ENCODE measurements around the gene SLC22A16. TPM values are rescaled to one million over a fixed set of nuclear protein-coding genes. Genes with fewer than 3 reads are reported as not detected.

Gene SLC22A16
- total RNA-seq, 3 donors from 2014 or later: 0.15 to 2.9 (median 0.33) TPM

DNA sequence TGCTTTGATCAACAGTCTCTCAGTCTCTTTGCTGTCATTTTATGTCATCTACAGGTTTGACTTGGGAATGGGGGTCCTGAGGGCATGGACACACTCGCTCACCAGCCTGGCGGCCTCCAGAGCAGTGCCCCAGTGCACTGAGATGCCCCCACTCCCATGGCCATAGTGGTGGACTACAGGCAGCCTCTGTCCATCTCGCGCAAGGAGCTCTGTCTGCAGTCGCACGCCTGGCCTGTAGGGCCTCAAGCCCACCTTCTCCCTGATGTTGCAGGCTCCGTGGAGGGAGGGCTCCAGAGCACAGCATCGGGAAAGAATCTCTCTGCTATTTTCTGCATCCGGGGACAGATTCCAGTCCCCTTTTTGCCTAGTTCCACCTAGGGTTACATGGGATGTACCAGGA lies 83.7 kb downstream of the SLC22A16 start:
- intact Hi-C loops (cut with DNase I; ENCODE audit: low total_unique reads): no loop called here
- H3K4me1 ChIP-seq: no peaks in the 10 kb centered on the region
- no peaks in the 10 kb centered on the region for H3K27me3 ChIP-seq
- H3K36me3 ChIP-seq: no peaks in the 10 kb centered on the region
- TF ChIP-seq, protein P1, sequence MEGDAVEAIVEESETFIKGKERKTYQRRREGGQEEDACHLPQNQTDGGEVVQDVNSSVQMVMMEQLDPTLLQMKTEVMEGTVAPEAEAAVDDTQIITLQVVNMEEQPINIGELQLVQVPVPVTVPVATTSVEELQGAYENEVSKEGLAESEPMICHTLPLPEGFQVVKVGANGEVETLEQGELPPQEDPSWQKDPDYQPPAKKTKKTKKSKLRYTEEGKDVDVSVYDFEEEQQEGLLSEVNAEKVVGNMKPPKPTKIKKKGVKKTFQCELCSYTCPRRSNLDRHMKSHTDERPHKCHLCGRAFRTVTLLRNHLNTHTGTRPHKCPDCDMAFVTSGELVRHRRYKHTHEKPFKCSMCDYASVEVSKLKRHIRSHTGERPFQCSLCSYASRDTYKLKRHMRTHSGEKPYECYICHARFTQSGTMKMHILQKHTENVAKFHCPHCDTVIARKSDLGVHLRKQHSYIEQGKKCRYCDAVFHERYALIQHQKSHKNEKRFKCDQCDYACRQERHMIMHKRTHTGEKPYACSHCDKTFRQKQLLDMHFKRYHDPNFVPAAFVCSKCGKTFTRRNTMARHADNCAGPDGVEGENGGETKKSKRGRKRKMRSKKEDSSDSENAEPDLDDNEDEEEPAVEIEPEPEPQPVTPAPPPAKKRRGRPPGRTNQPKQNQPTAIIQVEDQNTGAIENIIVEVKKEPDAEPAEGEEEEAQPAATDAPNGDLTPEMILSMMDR (IDR thresholded peaks at IDR 0.05): no peak
- no peak overlapping the region for H3K27ac ChIP-seq
- H3K9me3 ChIP-seq: no peaks in the 10 kb centered on the region
- DNase-seq (ENCODE audit: low spot score in 2 of 2): no peak
- no peak overlapping the region for H3K4me3 ChIP-seq

DNA sequence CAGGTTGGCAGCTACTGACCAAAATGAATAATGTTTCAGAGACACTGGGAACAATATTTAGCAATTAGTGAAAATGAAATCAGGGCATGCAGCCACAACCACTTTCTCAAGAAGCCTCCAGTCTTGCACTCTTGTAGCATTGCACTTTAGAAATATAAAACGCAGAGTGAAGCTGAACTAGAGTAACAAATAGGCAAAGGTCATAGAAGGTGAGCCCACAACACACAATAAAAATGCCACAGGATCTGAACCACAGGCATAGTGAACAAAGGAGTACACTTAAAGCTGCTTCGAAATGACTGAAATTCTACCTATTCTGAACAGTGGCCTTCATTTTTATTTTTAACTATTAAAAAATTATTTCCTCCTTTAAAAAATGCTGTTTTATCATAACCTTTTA lies 86.0 kb downstream of the SLC22A16 start:
- no peak overlapping the region for H3K27ac ChIP-seq
- no peaks in the 10 kb centered on the region for H3K27me3 ChIP-seq
- H3K4me3 ChIP-seq: no peak overlapping the region
- H3K9me3 ChIP-seq: no peaks in the 10 kb centered on the region
- no peak for DNase-seq (ENCODE audit: low spot score in 2 of 2)
- TF ChIP-seq POLR2AphosphoS5 (IDR thresholded peaks at IDR 0.05): no peak
- TF ChIP-seq, protein P1 (IDR thresholded peaks at IDR 0.05): no peak
- H3K36me3 ChIP-seq: no peaks in the 10 kb centered on the region
- H3K4me1 ChIP-seq: no peaks in the 10 kb centered on the region
- intact Hi-C loops (cut with DNase I; ENCODE audit: low total_unique reads): no loop called here

DNA sequence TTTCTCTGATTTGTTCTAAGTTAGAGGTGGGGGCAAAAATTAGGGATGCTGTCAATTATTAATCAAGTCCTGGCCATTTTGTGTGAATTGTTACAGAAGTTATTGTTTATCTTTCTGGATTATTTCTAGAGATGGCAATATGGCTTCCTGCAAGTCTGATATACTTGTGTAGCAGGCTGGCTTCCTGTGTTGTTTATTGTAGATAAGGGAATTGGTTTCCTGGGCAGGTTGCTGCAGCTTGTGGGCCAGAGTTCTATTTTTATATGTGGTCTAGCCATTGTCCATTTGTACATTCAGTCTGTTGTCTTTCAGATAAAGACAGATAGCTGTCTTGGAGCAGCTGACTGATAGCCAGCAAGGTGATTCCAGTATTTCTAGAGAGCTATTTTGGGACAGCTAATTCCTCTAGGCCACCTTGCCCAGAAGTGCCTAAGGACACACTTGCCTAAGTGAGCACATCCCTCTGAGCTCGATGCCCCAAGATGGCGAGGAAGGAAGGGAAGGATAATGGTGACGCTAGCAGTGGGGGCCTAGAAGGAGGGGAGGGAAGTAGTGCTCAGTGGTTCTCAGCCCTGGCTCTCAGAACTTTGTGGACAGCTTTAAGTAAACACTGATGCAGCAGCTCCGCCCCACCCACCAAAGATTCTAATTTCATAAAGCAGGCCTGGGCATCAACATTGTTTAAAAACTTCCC lies 86.6 kb downstream of the SLC22A16 start:
- H3K4me1 ChIP-seq: no peaks in the 10 kb centered on the region
- no peaks in the 10 kb centered on the region for H3K36me3 ChIP-seq
- no peak for DNase-seq (ENCODE audit: low spot score in 2 of 2)
- H3K27me3 ChIP-seq: no peaks in the 10 kb centered on the region
- intact Hi-C loops (cut with DNase I; ENCODE audit: low total_unique reads): no loop called here
- TF ChIP-seq POLR2AphosphoS5 (IDR thresholded peaks at IDR 0.05): no peak
- TF ChIP-seq, protein P1 (IDR thresholded peaks at IDR 0.05): no peak
- no peak for TF ChIP-seq POLR2A (IDR thresholded peaks at IDR 0.05)
- no peak overlapping the region for H3K27ac ChIP-seq
- H3K4me3 ChIP-seq: no peak overlapping the region
- H3K9me3 ChIP-seq: no peaks in the 10 kb centered on the region

DNA sequence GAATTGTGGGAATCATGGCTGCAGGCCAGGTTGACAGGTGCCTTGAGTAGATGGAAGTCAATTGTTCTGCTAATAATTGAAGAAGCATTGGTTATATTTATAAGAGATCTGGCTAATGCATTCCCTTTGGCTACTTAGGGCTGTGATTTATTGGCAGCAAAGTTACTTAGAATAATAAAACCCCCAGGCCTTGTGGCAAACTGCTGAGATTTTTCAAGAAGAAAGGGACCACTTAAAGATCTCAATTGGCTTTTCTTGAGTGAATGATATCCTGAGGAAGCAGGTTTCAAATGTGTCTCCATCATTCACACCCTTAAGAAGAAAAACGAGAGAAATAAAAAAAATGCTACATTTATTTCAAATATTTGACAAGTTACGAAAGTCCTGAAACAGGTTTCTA lies 88.4 kb downstream of the SLC22A16 start:
- intact Hi-C loops (cut with DNase I; ENCODE audit: low total_unique reads): no loop called here
- Histone ChIP-seq H3K27ac (no peak overlapping the region), H3K36me3 (no peaks in the 10 kb centered on the region), H3K9me3 (no peaks in the 10 kb centered on the region), H3K4me3 (no peak overlapping the region), H3K27me3 (no peaks in the 10 kb centered on the region), H3K4me1 (no peaks in the 10 kb centered on the region)
- TF ChIP-seq POLR2AphosphoS5 (IDR thresholded peaks at IDR 0.05): no peak
- no peak for DNase-seq (ENCODE audit: low spot score in 2 of 2)

DNA sequence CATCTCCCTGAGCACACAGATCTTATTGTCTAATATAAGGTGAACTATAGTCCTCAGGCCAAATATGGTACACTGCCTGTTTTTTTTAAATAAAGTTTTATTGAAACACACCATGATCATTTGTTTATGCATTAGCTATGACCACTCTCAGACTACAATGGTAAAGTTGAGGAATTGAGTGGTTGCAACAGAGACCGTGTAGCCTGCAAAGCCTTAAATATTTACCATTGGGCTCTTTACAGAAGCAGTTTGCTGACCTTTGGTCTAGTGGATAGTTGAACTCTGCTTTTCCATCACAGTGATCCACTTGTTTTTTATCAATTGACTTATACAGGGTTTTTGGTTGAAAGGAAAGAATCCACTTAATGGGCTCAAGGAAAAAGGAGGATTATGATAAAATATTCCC lies 91.0 kb downstream of the SLC22A16 start:
- H3K4me1 ChIP-seq: no peaks in the 10 kb centered on the region
- no peaks in the 10 kb centered on the region for H3K27me3 ChIP-seq
- no peak for DNase-seq (ENCODE audit: low spot score in 2 of 2)
- intact Hi-C loops (cut with DNase I; ENCODE audit: low total_unique reads): no loop called here
- H3K9me3 ChIP-seq: no peaks in the 10 kb centered on the region
- TF ChIP-seq POLR2A (IDR thresholded peaks at IDR 0.05) (no peak), POLR2AphosphoS5 (IDR thresholded peaks at IDR 0.05) (no peak)
- TF ChIP-seq, protein P1 (IDR thresholded peaks at IDR 0.05): no peak
- H3K36me3 ChIP-seq: no peaks in the 10 kb centered on the region
- no peak overlapping the region for H3K4me3 ChIP-seq
- H3K27ac ChIP-seq: no peak overlapping the region

DNA sequence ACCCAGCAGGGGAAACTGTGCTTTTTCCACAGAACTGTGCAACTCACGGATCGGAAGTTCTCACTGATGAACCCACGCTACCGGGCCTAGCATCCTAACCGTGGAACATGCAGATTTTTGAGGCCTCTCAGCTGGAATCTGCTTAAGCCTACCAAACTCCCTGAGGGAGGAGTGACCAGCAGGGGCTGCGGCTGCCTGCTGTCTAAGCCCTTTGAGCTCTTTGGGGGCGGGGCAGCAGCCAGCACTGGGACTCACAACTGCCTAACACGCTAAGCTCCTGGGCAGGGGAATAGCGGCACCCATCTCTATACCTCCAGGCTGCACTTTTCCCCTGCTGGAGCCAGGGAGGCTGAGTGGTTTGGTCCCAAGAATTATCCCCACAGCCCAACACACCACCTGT lies 97.9 kb downstream of the SLC22A16 start:
- H3K9me3 ChIP-seq: no peaks in the 10 kb centered on the region
- H3K27me3 ChIP-seq: no peaks in the 10 kb centered on the region
- TF ChIP-seq, protein P1 (IDR thresholded peaks at IDR 0.05): no peak
- TF ChIP-seq POLR2AphosphoS5 (IDR thresholded peaks at IDR 0.05) (no peak), POLR2A (IDR thresholded peaks at IDR 0.05) (no peak)
- DNase-seq (ENCODE audit: low spot score in 2 of 2): no peak
- no peak overlapping the region for H3K4me3 ChIP-seq
- no peaks in the 10 kb centered on the region for H3K4me1 ChIP-seq
- H3K27ac ChIP-seq: no peak overlapping the region
- H3K36me3 ChIP-seq: no peaks in the 10 kb centered on the region
- intact Hi-C loops (cut with DNase I; ENCODE audit: low total_unique reads): no loop called here

Data from breast epithelium (tissue), 4 donors.